ENCODE measurements around the gene SLC25A25. TPM values are rescaled to one million over a fixed set of nuclear protein-coding genes. Genes with fewer than 3 reads are reported as not detected.
"Not testable (repeated sequence)": the region's sequence is repeated elsewhere in the genome, so short reads cannot be mapped to it uniquely, and the experiment has no call there.

SLC25A25 gene
- total and polyA plus RNA-seq, 2 experiments from 2014 or later, result 8.2 to 20.2 TPM

DNA sequence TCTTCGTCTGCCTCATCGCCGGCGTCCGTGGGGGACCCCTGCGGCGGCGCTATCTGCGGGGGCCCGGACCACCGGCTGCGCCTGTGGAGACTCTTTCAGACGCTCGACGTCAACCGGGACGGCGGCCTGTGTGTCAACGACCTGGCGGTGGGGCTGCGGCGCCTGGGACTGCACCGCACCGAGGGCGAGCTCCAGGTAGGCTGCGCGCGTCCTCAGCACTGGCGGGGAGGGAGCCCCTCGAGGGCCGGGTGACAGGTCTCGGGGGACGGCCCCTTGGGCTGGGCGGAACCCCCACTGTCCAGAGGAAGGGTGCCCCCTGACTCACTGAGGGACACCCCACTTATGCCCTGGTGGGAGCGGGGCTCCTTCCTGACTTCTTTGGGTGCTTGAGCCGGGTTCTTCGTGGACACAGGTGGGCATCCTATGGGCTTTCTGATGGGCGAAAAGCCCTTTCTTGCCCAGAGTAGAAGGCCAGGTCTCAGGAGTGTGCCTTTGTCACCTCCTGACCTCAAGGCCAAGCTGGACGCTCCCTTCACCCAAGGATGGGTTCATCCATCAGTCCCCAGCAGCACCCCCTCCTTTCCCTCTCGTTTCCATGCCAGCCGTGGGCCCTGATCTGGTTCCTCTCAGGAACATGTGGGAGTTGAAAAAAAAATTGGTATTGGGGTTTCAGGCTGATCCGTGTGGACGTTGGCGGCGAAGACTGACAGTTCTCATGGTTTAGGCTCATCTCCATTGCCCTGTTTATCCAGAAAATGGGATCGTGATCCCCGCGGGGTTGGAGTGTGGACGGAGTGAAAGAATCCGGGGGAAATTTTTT, 564 bp downstream of the SLC25A25 start:
- H4K20me1 ChIP-seq (ENCODE audit: insufficient read depth), result no peaks in the 10 kb centered on the region
- H3K36me3 ChIP-seq (ENCODE audit: low read depth), result no peaks in the 10 kb centered on the region
- peak overlapping the region; percentile 77 for H3K9ac ChIP-seq
- 1 to 2% methylated on average over 30 to 50 of the region's 50 CpGs for WGBS, 2 experiments (ENCODE audit: low coverage in 1 of 2, low lambda C conversion rate in 2 of 2, missing lambda C conversion rate in 2 of 2)
- DNase-seq, result peak; percentile 53
- no peak for TF ChIP-seq EZH2phosphoT487 (IDR thresholded peaks at IDR 0.05; ENCODE audit: insufficient read depth, low read depth)
- TF ChIP-seq EZH2 (IDR thresholded peaks at IDR 0.05; ENCODE audit: insufficient read depth, poor library complexity, severe bottlenecking), result no peak
- H3K79me2 ChIP-seq (ENCODE audit: insufficient read depth), result peaks cover 75% of the 10 kb centered on the region
- H3K4me1 ChIP-seq (ENCODE audit: insufficient read depth), result peaks cover 45% of the 10 kb centered on the region
- no peaks in the 10 kb centered on the region for H3K9me3 ChIP-seq (ENCODE audit: low read depth)
- peak overlapping the region; percentile 51 for H2AFZ ChIP-seq
- H3K4me2 ChIP-seq (ENCODE audit: unreplicated experiment), result peak overlapping the region; percentile 76
- in situ Hi-C loops (cut with MboI), result no loop called here
- H3K27ac ChIP-seq, result peak overlapping the region; percentile 58
- H3K4me3 ChIP-seq, result peak overlapping the region; percentile 80
- H3K27me3 ChIP-seq (replicated peaks; ENCODE audit: insufficient read depth), result no peaks in the 10 kb centered on the region
- H3F3A ChIP-seq (ENCODE audit: insufficient read depth), result peaks cover 30% of the 10 kb centered on the region
- H3K9me2 ChIP-seq (ENCODE audit: insufficient read depth), result no peaks in the 10 kb centered on the region

DNA sequence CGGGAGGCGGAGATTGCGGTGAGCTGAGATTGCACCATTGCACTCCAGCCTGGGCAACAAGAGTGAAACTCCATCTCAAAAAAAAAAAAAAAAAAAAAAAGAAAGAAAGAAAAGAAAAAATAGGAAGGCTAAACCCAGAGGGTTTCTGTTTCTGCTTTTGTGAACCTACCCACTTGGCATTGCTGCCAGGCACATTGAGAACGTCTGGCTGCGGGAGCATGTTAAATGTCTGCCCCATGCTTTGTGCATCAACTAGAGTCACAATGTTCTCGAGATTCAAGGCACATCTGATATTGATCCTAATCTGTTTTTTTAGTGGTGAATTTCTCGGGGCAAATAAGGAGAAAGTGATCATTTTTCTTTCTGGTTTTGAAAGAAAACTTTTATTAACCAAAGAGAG, 2.8 kb downstream of the SLC25A25 start:
- Histone ChIP-seq H3K4me1 (ENCODE audit: insufficient read depth) (peaks cover 43% of the 10 kb centered on the region), H3K4me2 (ENCODE audit: unreplicated experiment) (peak overlapping the region; percentile 45), H3K27ac (peak overlapping the region; percentile 6; the same call in 1 of the 2 replicates), H3K9me2 (ENCODE audit: insufficient read depth) (no peaks in the 10 kb centered on the region), H3K4me3 (peak overlapping the region; percentile 41), H2AFZ (peak overlapping the region; percentile 30), H3K27me3 (replicated peaks; ENCODE audit: insufficient read depth) (no peaks in the 10 kb centered on the region), H3K79me2 (ENCODE audit: insufficient read depth) (peaks cover 82% of the 10 kb centered on the region), H3K9me3 (ENCODE audit: low read depth) (no peaks in the 10 kb centered on the region), H3K9ac (peak overlapping the region; percentile 27), H3K36me3 (ENCODE audit: low read depth) (no peaks in the 10 kb centered on the region), H4K20me1 (ENCODE audit: insufficient read depth) (no peaks in the 10 kb centered on the region), H3F3A (ENCODE audit: insufficient read depth) (peaks cover 36% of the 10 kb centered on the region)
- 6 to 19% methylated on average over 6 to 7 of the region's 7 CpGs for WGBS, 2 experiments (ENCODE audit: low coverage in 1 of 2, low lambda C conversion rate in 2 of 2, missing lambda C conversion rate in 2 of 2)
- peak; percentile 49 for DNase-seq
- in situ Hi-C loops (cut with MboI), result no loop called here
- TF ChIP-seq EZH2phosphoT487 (IDR thresholded peaks at IDR 0.05; ENCODE audit: insufficient read depth, low read depth) (no peak), EZH2 (IDR thresholded peaks at IDR 0.05; ENCODE audit: insufficient read depth, poor library complexity, severe bottlenecking) (no peak)

DNA sequence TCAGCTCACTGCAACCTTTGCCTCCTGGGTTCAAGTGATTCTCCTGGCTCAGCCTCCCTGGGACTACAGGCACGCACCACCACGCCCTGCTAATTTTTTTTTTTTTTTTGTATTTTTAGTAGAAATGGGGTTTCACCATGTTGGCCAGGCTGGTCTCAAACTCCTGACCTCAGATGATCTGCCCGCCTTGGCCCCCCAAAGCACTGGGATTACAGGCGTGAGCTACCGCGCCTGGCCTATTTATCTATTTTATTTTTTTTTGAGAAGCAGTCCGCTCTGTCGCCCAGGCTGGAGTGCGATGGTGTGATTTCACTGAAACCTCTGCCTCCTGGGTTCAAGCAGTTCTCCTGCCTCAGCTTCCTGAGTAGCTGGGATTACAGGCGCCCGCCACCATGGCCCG, 3.4 kb downstream of the SLC25A25 start:
- 75 to 77% methylated on average over 12 of the region's 12 CpGs for WGBS, 2 experiments (ENCODE audit: low coverage in 1 of 2, low lambda C conversion rate in 2 of 2, missing lambda C conversion rate in 2 of 2)
- H4K20me1 ChIP-seq (ENCODE audit: insufficient read depth); H3K36me3 ChIP-seq (ENCODE audit: low read depth); H3K4me3 ChIP-seq; in situ Hi-C loops (cut with MboI); H3K9me2 ChIP-seq (ENCODE audit: insufficient read depth); H2AFZ ChIP-seq; H3K27me3 ChIP-seq (replicated peaks; ENCODE audit: insufficient read depth); H3K9me3 ChIP-seq (ENCODE audit: low read depth); DNase-seq: not testable (repeated sequence)
- Histone ChIP-seq H3K79me2 (ENCODE audit: insufficient read depth) (peaks cover 82% of the 10 kb centered on the region), H3K9ac (0 out of 2 replicates have a peak overlapping the region, but pooled peaks have one; percentile 52), H3K27ac (peak overlapping the region; percentile 79), H3K4me1 (ENCODE audit: insufficient read depth) (peaks cover 37% of the 10 kb centered on the region), H3K4me2 (ENCODE audit: unreplicated experiment) (peak overlapping the region; percentile 45), H3F3A (ENCODE audit: insufficient read depth) (peaks cover 36% of the 10 kb centered on the region)

DNA sequence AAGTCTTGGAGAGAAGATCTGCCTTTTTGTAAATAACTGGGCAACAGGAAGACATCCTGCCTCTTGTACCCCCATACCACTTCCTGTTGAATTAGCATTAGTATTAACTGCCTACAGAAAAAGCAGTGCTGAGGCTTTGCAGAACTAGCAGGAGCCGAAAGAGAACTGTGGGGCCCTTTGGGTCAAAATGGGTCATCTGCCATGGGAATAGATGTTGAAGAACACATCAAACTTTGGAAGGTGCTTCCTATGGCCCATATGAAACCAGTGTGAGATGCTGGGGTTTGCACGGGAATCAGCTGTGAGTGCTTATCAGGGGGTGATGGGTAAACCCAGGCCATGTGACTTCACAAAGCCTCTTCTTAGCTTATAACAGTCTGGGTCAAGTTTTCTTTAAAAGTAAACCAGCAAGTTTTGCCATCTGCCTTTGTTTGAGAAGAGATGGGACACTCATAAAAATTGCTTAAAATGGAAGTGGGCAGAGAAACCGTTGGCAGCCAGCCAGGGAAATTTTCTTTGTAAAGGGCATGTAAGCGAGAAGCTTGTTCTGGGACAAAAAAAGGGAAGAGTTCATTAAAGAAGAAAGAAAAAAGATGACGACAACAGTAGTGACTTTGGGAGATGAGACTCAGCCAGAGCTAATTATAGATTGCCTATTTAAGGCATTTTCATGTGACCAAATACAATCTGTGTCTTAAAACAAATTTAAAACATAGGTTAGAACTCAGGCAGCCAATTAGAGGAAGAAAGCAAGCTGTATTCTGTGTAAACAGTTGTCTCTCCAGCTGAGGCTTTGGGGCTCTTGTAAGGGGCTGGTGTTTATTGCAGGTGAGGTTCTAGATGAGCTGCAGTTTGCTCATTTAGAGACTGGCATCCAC, 4.4 kb downstream of the SLC25A25 start:
- peak; percentile 85 for DNase-seq
- WGBS, 2 experiments (ENCODE audit: low coverage in 1 of 2, low lambda C conversion rate in 2 of 2, missing lambda C conversion rate in 2 of 2), result 5% methylated on average over 5 of the region's 5 CpGs
- Histone ChIP-seq H3K4me2 (ENCODE audit: unreplicated experiment) (peak overlapping the region; percentile 38), H3K79me2 (ENCODE audit: insufficient read depth) (peaks cover 86% of the 10 kb centered on the region), H3K9ac (peak overlapping the region; percentile 52), H3K9me2 (ENCODE audit: insufficient read depth) (no peaks in the 10 kb centered on the region), H3F3A (ENCODE audit: insufficient read depth) (peaks cover 36% of the 10 kb centered on the region), H3K27me3 (replicated peaks; ENCODE audit: insufficient read depth) (no peaks in the 10 kb centered on the region), H3K4me3 (peak overlapping the region; percentile 44), H3K4me1 (ENCODE audit: insufficient read depth) (peaks cover 33% of the 10 kb centered on the region), H3K9me3 (ENCODE audit: low read depth) (no peaks in the 10 kb centered on the region), H4K20me1 (ENCODE audit: insufficient read depth) (no peaks in the 10 kb centered on the region), H2AFZ (peak overlapping the region; percentile 61), H3K36me3 (ENCODE audit: low read depth) (no peaks in the 10 kb centered on the region), H3K27ac (peak overlapping the region; percentile 79)
- no peak for TF ChIP-seq EZH2 (IDR thresholded peaks at IDR 0.05; ENCODE audit: insufficient read depth, poor library complexity, severe bottlenecking)
- TF ChIP-seq EZH2phosphoT487 (IDR thresholded peaks at IDR 0.05; ENCODE audit: insufficient read depth, low read depth), result no peak
- in situ Hi-C loops (cut with MboI), result no loop called here
